ENCODE results near the gene RWDD4.

RWDD4 gene

GRCh38 chr4:183599284-183599683, 59.7 kb downstream of the RWDD4 start:
- DNase-seq = no peak

GRCh38 chr4:183596067-183596757, 62.8 kb downstream of the RWDD4 start:
- no peak for DNase-seq

- no peak for DNase-seq
Measured at GRCh38 chr4:183594823-183595222, 64.2 kb downstream of the RWDD4 start.

- no peak for DNase-seq
Measured at GRCh38 chr4:183591301-183591700, 67.7 kb downstream of the RWDD4 start.

Measured in kidney glomerular epithelial cell (primary cell).